OCI-LY3 (cell line): ENCODE data around the gene EXPH5.

Source experiments
- CTCF ChIP-seq: fragments of 200-600, 300-600 bp; sonication (generic); IDR thresholded peaks from 2 replicates; pipeline ENCODE4 v1.5.1; 2014; ENCODE audit warnings: antibody characterized with exemption, low read length, low read depth
- EZH2phosphoT487 ChIP-seq: fragments of 200-600 bp; shearing (Covaris generic); IDR thresholded peaks from 2 replicates; pipeline ENCODE4 v1.6.1; 2018; ENCODE audit warnings: antibody characterized with exemption, mixed run types, low read depth

GRCh38 chr11:108518581-108518980 lies 75.0 kb downstream of the EXPH5 start:
- TF ChIP-seq CTCF = no peak
- no peak for TF ChIP-seq EZH2phosphoT487
